Gastrocnemius medialis (tissue), 4 donors: ENCODE data around the gene XPC.

Source experiments
- CTCF ChIP-seq, 5 experiments: fragments of 450-650 bp in 3 of 5; fragments of 200-600 bp in 2 of 5; sonication (generic) in 2 of 5; IDR thresholded peaks in 4 of 5; conservative IDR thresholded peaks in 1 of 5; 1 replicate in 4 of 5; 2 replicates in 1 of 5; pipeline ENCODE4 v1.5.1; 2016 to 2019; ENCODE audit warnings: antibody characterized with exemption in 5 of 5, mild to moderate bottlenecking in 3 of 5, moderate library complexity in 3 of 5
- POLR2A ChIP-seq, 2 donors: fragments of 450-650 bp; IDR thresholded peaks; one replicate each; pipeline ENCODE4 v1.6.1; 2017; ENCODE audit warnings: antibody characterized with exemption in 2 of 2, mild to moderate bottlenecking in 2 of 2, moderate library complexity in 2 of 2

GRCh38 chr3:14144423-14145075, 33.9 kb downstream of the XPC start:
- no peak for TF ChIP-seq CTCF (IDR thresholded peaks at IDR 0.05 in 4 of 5, conservative IDR thresholded peaks at IDR 0.05 in 1 of 5)
- TF ChIP-seq POLR2A (IDR thresholded peaks at IDR 0.05), result peak in 1 of 2 donors; percentile 5
